ENCODE data around the gene MANBA.
"Not testable (repeated sequence)": the region's sequence is repeated elsewhere in the genome, so short reads cannot be mapped to it uniquely, and the experiment has no call there.

MANBA gene

GRCh38 chr4:102761296-102761701 is 531 bp upstream of the MANBA start:
- DNase-seq, result peak; percentile 62 to 81

DNA sequence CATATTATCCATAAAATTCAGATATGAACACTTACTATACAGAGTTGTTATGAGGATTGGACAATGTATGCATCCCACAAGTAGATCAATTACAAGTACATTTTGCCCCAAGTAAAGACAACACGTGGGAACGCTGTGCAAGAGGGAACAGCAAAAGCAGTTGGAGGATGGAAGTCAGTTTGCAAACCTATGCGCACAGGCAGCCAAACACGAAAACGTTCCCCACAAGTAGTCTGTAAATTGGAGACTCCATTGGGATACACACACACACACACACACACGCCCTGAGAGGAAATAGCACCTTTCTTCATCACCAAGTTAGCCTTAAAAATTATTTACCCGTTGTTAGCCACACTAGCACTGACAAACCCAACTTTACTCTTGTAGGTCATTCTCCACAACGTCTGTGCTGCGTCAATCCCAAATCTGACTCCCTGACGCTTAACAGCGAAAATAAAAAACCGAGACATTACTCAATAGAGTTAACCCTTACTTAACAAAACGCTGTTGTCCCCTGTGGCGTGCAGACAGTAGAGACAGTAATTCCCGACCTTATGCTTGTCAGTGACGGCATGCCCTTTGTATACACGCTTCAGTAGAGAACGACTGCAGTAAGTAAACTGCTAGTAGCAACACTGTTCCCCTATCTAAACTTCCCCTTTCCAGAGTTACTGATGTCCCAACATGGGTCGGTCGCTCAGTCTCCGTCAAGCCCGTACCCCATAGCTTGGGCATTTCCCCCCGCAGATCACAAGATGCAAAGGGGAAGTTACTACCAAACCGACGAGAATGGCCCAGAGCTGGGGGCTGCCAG is 730 bp downstream of the MANBA start:
- DNase-seq, result peak; percentile 91 to 95

DNA sequence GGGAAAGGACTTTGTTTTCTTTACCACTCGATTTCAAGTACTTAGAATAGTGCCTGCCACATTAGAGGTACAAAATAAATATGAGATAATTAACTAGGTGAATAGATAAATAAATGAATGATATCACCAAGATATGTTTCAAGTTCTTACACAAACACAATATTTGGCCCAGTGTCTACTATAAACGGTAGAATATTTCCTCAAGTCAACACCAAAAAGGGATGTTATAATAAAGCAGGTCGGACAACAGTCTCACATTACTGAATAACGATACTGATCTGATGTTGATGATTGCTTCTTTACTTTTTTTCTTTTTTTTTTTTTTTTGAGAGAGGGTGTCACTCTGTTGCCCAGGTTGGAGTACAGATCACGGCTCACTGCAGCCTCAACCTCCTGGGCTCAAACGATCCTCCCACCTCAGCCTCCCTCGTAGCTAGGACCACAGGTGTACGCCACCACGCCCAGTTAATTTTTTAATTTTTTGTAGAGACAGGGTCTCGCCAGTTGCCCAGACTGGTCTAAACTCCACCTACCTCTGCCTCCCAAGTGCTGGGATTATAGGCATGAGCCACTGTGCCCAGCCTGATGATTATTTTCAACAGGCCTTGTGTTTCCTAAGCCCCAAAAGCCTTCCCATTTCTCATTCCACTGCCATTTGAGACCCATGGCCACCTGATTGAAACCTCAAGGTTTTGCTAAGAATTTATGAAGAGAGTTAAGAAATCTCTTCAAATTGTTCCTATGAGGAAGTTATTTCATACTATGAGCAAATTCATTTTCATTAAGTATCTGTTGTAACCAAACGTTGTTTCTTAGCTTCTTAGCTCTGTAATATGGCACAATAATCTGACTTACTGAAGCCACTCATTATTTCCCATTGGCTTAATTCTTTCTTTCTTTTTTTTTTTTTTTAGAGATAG is 2.3 kb downstream of the MANBA start:
- no peak for DNase-seq

GRCh38 chr4:102757681-102758080 is 3.1 kb downstream of the MANBA start:
- DNase-seq, result no peak

GRCh38 chr4:102754044-102754443 is 6.7 kb downstream of the MANBA start:
- DNase-seq, result no peak

DNA sequence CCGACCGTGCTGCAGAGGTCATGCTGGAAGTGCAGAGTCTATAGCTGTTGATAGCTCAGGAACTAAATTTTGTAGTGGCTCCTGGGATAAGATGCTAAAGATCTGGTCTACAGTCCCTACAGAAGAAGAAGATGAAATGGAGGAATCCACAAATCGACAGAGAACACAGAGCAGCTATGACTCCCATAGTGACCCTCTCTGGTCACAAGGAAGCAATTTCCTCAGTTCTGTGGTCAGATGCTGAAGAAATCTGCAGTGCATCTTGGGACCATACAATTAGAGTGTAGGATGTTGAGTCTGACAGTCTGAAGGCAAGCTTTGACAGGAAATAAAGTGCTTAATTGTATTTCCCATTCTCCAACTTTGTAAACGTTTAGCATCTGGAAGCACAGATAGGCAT is 8.8 kb downstream of the MANBA start:
- DNase-seq, result no peak

- DNase-seq, result peak; percentile 88 to 89
Observed at GRCh38 chr4:102743352-102743751, 17.4 kb downstream of the MANBA start.

DNA sequence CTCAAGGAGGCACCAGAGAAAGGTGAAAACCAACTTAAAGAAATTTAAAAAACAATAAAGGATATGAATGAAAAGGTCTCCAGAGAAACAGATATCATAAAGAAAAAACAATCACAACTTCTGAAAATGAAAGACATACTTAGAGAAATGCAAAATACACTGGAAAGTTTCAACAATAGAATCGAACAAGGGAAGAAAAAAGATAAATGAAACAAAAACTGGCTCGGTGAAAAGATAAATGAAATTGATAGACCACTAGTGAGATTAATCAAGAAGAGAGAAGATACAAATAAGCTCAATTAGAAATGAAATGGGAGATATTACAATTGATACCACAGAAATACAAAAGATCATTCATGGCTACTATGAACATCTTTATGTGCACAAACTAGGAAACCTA is 22.0 kb downstream of the MANBA start:
- DNase-seq, result not testable (repeated sequence)

- no peak for DNase-seq
Observed at GRCh38 chr4:102736636-102737549, 23.9 kb downstream of the MANBA start.

GRCh38 chr4:102735582-102735981 is 25.2 kb downstream of the MANBA start:
- peak; percentile 10 to 18 for DNase-seq

DNA sequence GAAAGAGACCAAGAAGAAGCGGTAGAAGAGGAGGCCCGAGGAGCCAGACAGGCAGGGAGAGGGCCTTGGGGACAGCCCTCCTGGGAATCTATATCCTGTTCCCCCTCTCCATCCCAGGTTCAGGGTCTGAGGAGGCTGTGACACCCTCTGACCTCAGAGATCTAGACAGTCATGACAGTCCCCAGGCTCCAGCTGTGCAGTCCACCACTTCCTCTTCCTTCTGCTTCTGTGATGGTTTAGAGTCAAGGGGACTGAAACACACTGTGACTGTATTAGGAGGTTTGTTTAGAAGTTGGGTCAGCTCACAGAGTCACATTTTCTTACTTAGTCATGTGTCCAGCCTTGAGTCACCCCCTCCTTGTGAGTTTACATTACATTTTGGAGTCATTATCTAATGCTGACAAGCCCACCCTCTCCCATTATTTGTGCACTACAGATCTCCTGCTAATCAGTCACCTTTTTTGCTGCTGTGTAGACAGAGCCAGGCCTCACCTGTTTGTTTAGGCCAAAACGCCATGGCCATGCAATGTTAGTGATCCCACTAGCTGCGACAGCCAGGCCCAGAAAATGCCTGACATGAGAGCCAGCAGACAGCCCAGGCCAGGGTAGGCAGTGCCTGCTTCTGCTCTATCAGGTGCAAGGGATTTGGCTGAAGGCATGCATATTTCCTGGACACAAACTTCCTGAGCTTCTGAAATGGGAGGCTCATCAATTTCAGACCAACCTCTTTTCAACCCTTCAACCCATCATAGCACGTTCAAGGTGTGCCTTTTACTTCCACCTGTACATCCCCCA is 26.0 kb downstream of the MANBA start:
- DNase-seq, result peak; percentile 92 to 94

GRCh38 chr4:102734116-102734515 is 26.7 kb downstream of the MANBA start:
- no peak for DNase-seq

DNA sequence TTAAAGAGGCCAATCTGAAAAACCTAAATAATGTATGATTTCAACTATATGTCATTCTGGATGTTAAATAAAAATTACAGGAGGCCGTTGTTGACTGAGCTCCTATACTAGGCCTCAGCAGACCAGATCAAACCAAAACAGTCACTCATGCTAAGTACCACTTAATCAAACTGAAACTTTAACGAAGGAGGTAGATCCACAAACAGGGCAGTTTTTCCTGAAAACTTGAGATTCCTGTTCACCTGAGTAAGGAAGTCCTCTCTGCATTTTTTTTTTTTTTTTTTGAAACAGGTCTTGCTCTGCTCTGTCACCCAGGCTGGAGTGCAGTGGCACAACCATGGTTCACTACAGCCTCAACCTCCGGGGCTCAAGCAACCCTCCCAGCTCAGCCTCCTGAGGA is 27.7 kb downstream of the MANBA start:
- DNase-seq, result no peak

DNA sequence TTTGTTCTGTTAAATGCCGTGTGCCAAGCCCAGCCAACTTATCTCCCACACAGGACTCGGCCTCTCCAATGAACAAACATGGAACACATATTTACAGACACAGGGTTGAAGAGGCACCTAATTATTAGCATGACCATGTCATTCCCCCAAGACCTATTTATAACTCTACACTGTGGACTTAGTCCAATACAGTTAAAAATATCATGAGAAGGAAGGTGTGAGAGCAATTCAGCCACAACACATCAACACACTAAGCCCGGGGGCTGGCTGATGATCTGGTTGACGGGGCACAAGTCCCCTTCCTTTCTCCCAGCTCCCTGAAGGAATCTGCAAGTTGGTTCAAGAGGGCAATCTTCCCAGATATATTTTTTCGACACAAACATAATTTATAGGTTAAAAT is 28.1 kb downstream of the MANBA start:
- no peak for DNase-seq

- peak; percentile 89 to 90 for DNase-seq
Observed at GRCh38 chr4:102730968-102731533, 29.7 kb downstream of the MANBA start.

DNA sequence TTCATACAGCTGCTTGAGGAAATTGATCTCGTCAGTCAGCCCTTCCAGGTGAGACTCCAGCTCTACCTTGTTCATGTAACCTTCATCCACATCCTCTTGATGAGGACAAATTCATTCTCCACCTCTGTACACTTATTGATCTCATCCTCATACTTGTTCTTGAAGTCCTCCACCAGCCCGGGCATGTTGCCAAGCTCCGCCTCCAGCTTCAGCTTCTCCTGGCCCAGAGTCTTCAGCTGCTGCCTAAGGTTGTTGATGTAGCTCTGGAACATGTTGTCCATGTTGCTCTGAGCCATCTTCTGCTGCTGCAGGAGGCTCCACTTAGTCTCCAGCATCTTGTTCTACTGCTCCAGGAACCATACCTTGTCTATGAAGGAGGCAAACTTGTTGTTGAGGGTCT is 31.3 kb downstream of the MANBA start:
- not testable (repeated sequence) for DNase-seq

DNA sequence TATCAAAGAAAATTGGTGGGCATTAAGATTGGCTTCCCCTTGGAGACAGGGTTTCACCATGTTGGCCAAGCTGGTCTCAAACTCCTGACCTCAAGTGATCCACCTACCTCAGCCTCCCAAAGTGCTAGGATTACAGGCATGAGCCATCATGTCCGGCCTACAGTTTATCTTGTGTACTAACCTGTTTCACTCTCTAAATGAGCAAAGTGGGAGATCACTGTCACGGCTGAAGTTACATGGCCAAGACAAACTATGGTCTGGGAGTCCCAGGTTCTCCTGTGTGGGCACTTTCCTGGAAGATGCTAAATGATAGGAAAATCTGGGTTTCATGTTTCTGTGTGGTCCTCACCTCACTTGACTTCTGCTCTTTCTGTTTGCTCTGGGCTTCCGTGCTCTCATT is 33.8 kb downstream of the MANBA start:
- DNase-seq, result not testable (repeated sequence)

- no peak for DNase-seq
Observed at GRCh38 chr4:102726068-102726467, 34.7 kb downstream of the MANBA start.

DNA sequence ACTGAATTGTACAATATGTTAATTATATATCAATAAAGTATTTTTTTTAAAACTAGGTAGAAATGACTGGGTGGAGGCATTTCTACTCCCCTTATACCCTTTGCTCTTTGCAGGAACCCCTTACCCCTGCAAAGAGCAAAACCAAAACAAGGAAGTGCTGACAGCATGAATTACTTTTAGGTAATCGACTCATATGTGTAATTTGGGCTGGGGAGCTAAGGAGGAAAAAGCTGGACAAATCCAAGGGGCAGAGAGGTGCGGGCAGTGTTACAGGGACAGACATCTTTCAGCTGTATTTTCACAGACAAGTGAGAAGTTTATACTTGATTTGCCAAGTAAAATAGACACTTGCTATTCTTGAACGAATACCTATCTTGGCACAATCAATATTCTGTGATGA is 35.5 kb downstream of the MANBA start:
- DNase-seq, result no peak

DNA sequence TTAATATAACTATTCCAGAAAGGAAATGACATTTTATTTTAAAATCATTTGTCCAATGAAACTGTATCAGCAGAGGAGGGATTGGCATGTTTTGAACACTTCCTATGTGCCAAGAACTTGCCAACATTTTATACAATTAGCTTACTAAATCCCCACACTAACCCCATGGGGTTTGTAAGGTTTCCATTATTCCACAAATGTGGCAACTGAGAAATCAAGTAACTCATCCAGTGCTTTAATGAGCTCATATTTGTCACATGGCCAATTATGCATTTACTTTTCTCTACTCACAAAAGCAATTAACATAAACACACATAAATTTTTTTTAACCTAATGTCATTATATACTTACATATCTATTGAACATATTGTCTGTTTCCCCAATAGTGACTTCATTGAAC is 37.3 kb downstream of the MANBA start:
- DNase-seq, result no peak

DNA sequence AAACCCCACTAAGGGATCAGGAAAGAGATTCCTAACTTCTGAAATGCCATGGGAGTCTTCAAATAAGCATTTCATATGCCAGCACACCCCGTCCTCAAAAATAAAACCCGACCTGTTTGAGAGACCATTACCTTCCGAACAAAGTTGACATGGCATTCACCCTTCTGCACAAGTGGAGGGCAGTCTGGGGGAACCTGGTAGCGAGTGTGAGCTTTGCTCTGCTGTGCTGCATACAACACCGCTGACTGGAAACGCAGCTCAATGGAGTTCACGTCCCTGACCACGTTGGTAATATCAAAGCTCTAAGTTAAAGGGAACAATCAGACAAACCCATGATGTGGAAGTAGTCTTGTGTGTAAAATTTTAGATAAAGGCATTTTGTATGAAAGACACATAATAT is 38.0 kb downstream of the MANBA start:
- no peak for DNase-seq
